ENCODE data around the gene SYNRG.
"Not testable (repeated sequence)": the region's sequence is repeated elsewhere in the genome, so short reads cannot be mapped to it uniquely, and the experiment has no call there.

SYNRG gene

DNA sequence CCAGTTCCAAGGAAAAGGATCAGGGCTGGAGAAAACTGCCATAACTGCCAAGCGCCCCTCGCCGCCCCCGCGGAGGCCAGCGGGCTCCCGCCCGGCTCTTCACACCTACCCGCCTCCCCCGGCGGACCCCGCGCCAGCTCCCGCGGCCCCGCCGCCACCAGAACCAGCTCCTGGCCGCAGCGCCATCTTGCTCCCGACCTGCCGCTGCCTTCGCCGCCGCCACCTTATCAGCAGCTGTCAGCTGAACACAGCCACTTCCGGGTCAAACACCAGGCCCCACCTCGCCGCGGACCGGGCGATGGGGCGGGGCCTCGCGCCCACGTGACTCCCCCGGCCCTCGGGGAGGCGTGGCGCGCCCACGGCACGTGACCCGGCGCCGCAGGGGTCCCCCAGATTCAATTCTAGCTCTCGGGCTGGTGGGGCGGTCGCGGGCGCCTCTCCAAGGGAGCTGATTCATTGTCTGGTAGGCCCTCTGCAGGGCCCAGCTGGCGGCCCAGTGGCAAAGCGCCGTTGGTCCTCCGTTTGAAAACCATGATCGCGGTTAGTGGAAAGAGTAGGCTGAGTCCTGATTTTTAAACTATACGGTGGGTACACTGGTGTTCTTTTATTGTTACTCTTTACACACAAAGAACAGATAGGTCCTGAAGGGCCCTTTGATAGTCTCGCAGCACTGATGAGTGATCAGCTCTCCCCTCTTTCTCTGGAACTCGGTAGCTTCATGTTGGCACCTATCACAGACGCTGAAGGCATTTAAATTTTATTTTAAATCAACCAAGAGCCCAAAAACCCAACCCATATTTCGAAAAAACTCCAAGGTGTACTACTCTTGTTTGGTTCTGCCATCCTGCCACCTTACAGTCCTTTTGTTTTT is at the start of gene SYNRG:
SYNRG (minus strand) TSS at position 249 of the 871 bp plus-strand sequence; CDS start at position 186, 63 bp downstream.
- DNase-seq = peak; percentile 93

GRCh38 chr17:37657202-37657601 is 48.0 kb upstream of the SYNRG start:
- DNase-seq = no peak

DNA sequence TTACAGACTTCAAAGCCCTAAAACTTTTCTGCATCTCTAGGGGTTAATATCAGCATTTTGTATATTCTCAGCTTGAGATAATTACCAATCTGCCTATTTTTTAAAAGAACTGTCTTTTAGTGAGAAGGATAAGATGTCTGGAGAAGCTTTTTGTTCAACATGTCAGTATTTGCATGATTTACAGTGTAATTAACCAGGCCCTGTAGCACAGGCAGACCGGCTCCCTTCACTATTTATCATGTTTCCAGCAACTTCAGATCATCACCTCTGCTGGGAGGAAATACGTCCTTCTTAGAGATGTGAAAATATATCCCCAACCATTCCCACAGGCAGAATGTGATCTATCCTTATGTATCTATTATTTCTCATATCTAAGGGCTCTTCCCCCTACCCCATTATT is 42.6 kb upstream of the SYNRG start:
- no peak for DNase-seq

GRCh38 chr17:37650419-37651003 is 41.3 kb upstream of the SYNRG start:
- DNase-seq = peak; percentile 28

GRCh38 chr17:37648555-37648954 is 39.3 kb upstream of the SYNRG start:
- DNase-seq = no peak

DNA sequence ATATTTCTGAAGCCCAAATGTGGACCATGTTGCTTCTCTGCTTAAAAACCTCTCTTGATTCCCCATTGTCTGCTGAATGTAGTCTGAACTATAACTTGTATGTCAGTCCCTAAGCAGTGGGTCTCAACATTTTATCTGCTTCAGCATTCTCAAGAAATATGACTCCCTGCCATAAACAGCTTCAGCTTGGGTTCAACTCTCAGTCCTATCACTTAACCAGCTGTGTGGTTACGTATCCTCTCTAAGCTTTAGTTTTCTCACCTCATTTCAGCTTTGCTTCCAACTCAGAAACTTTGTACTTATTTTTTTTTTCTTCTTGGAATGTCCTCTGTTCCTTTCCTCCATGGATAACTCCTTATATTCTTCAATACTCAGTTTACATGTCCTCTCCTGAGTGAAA is 38.6 kb upstream of the SYNRG start:
- no peak for DNase-seq

DNA sequence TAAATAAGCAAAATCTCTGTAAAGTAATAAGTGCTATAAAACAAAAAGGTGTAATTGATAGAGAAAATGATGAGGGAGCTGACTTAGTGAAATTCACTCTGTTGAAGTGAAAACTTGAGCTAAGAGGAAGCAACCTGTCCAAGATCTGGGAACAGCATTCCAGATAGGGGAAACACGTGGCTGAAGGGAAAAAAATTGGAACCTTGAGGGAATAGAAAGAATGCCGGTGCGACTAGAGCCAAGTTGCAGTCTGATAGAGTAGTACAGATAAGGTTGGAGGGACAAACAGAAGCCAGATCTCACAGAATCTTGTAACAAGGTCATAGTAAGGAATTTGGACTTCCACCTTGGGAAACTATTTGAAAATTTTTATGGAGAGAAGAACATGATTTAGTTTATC is 34.7 kb upstream of the SYNRG start:
- DNase-seq = no peak

- DNase-seq = peak; percentile 92
These were observed 34.0 kb upstream of the SYNRG start, which contains the start of gene DDX52 for GRCh38 chr17:37643118-37643766. TSS of gene DDX52 (minus strand) at chr17:37643446. CDS start at chr17:37643420, 26 bp downstream.

DNA sequence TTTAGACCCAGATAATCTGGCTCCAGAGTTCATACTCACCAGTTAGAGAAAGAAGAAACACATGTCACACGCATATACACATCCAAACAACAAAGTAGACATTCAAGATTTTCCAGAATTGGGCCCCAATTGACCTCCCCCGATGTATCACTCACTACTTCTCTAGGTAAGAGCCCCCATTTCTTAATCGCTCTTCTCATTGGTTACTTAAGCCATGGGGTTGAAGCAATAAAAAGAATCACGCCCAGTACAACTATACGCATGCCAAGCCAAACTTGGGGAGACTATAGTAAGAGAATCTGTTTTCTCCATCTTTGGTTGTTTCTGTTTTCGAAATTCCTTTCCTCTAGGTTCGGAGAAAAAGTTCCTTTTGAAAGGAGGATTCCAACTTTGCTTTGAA is 33.5 kb upstream of the SYNRG start:
- DNase-seq = no peak

DNA sequence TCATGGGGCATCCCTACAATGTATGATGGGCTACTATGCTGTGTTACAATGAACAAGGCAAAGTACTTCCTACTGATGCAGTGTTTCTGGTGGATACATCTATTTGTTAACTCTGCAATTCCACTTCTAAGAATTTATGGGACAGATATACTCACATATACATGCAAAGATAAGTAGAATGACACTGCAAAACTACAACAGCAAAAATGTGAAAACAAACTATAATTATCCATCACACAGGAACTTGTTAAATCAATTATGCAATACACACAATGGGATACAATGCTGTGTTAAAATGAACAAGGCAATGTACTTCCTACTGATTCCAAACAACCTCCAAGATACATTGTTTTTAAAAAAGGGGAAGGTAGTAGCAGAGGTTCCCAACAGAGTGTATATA is 30.8 kb upstream of the SYNRG start:
- no peak for DNase-seq

- DNase-seq = no peak
These were observed 28.7 kb upstream of the SYNRG start for GRCh38 chr17:37637956-37638355.

GRCh38 chr17:37616430-37616829 is 7.2 kb upstream of the SYNRG start:
- not testable (repeated sequence) for DNase-seq

DNA sequence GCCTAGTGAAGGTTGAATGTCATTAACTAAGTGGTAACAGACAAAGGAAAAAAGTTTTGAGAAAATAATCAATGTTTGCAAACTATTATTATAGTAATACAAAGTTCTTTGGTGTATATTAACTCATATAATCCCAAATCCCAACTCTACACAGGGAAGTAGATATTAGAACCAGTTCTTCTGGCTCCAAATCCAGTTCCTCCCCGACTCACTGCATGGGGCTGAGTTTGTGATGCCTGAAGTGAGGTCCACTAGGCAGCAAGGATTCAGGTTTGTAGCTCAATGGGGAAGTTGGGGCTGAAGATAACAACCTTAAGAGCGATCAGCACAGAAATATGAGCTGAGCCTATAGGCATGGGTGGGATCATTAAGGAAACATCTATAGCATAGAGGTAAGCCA is 5.6 kb upstream of the SYNRG start:
- no peak for DNase-seq

DNA sequence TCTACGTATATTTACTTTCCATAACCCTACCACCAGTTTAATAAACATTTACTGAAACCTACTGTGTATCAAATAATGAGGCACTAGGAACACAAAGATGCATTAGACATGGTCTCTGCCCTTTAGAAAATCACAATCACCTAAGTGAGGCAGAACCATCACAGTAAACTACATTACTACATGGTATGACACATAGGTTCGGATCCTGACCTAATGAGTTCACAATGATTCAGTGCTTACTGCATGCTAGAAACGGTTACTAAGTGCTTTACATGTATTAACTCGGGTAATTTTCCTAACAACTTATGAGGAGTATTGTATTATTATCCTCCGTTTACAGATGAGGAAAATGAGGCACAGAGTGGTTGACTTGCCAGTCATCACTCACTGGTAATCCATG is 5.2 kb upstream of the SYNRG start:
- no peak for DNase-seq

DNA sequence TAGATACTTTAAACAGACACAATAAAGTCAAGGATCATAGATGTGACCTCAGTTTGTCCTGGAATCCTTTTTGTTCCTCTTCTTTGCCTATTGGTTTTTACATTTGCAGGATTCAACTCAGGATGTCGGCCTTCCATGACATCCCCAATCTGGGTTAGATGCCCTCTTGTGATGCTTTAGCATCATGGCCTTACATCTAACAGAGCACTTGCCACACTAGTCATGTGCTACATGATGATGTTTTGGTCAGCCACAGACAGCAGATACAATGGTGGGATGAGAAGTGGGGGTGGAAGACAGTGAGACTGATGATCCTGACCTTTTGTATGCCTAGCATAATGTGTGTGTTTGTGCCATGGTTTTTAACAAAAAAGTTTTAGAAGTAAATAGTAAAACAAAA is 1.8 kb upstream of the SYNRG start:
- DNase-seq = no peak

- not testable (repeated sequence) for DNase-seq
These were observed 813 bp upstream of the SYNRG start for GRCh38 chr17:37610041-37610420.

DNA sequence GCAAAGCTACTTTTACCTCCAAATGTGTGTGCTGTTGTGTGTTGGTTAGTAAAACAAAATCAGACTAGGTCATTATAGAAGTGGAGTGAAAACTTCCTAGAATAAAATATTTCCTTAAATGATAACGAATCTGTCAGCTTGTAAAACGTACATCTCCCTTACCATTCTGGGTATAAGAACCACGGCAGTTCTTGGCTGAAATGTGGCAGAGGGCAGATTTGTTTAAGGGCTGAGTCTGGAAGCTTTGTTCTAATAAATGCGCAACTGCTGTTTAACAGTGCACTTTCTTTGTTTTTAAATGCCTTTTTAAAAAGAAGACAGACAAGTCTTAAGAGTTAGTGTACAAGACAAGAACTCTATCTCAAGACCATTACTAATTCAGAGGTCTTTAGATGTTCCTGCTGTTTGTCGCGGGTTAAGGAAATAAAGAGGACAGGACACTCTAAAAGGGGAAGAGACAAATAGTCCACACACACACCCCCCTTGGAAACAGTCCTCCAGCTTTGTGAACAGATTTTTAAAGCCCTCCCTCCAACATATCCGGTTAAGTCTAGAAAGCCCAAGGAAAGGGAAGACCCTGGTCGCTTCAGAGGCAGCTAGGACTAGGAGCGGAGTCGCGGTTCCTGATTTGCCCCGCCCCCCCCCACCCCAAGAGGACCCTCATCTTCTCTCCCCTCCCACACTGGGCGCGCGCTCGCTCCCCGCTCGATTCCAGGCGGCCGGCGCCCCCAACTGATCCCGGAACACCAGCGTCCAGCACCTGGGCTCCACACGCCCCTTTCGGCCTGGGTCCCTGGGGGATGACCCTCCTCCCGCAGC is 658 bp downstream of the SYNRG start:
- DNase-seq = peak; percentile 36

DNA sequence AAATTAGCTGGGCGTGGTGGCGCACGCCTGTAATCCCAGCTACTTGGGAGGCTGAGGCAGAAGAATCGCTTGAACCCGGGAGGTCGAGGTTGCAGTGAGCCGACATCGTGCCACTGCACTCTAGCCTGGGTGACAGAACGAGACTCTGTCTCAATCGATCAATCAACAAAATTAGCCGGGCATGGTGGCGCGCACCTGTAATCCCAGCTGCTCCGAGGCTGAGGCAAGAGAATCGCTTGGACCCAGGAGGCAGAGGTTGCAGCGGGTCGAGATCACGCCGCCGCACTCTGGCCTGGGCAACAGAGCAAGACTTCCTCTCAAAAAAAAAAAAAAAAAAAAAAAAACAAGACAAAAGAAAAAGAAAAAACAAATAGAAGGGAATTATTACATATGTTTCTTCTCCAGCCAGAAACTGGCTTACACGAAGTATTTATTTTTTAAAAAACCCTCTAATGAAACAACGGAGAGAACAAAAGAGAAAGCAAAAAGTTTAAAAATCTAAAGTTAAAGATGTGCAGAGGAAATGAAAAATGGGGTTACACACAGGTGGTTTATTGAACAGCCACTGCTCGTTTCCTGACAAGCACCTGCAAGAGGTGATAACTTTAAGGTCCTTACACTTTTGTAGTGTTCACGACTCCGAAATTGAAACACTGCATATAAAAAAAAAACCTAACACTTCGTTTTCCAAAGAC is 1.4 kb downstream of the SYNRG start:
- no peak for DNase-seq

DNA sequence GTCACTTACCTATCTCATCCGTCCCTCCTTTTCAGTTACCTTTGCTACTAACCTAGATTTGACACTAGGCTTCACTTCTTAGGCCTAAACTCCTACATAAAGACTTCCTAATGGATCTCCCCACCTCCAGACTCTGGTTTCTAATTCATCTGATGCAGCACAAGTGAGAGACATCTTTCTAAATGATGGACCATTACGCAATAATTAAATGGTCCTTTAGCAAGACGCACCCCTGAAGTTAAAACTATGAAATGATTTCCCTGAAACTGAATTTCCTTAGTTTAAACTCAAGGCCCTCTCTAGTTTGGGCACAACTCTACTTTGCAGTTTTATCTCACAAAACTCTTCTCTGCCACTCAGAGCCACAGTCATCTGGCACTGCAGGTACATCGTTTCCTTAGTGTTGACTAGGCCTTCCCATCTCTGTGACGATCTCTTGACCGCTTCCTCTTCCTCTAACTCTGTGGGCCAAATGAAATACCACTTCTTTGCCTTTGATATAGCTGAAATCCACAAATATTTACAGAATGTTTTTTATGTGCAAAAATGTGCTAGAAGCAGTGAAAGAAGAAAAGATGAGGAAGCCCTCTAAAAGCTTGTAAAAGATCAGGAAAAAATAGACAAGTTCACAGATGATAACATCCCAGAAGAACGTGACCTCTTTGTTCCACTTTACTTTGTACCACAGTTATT is 3.3 kb downstream of the SYNRG start:
- no peak for DNase-seq

GRCh38 chr17:37605081-37605480 is 4.1 kb downstream of the SYNRG start:
- no peak for DNase-seq

DNA sequence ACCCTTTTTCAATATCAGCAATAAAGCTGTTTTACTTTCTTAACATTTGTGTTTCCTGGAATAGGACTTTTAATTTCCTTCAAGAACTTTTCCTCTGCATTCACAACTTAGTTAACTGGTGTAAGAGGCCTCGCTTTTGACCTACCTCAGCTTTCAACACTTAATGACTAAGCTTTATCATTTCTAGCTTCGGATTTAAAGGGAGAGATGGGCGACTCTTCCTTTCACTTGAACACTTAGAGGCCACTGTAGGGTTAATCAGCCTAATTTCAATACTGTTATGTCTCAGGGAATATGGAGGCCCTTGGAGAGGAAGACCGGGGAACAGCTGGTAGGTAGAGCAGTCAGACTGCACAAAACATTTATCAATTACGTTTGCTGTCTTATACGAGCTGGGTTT is 4.7 kb downstream of the SYNRG start:
- no peak for DNase-seq

DNA sequence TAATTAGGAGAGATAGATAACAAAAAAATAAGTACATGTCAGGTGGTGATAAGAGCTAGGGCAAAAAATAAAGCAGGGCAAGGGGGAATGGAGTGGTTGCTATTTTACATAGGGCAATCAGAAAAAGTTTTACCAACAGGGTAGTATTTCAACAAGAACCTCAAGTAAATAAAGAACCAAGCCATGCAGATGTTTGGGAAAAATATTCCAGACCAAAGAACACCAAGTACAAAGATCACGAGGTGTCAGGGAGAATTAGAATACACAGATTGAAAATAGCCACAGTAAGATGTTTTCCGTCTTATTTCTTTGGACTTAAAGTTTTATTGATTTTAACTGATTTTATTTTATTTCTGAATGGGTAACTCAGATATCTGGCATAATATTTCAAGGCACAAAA is 11.1 kb downstream of the SYNRG start:
- no peak for DNase-seq
